HepG2 (cell line): Measurements from ENCODE around the gene LDLR. TPM values are rescaled to one million over a fixed set of nuclear protein-coding genes. Genes with fewer than 3 reads are reported as not detected.
"Not testable (repeated sequence)": the region's sequence is repeated elsewhere in the genome, so short reads cannot be mapped to it uniquely, and the experiment has no call there.

Experiments used
- ATAC-seq: fragments of 200-7000 bp; cut with Tn5 transposase; 3 replicates; pipeline ENCODE4 v1.9.1; 2020; ENCODE audit warnings: mild to moderate bottlenecking, moderate library complexity
- BruUV-seq: library from RNA; stranded (reverse); fragments of 400-500 nt; replicated peaks from 2 replicates; lab custom pipeline; 2021; lab: Mats Ljungman, UMichigan
- CTCF ChIA-PET: fragments of 300-600 bp; formaldehyde crosslinking; extraction: SDS; loops from one replicate; lab custom pipeline; 2021; ENCODE audit warnings: low total read pairs, inconsistent platforms, low intra/inter-chr PET ratio; lab: Yijun Ruan, JAX
- POLR2A ChIA-PET: fragments of 350-600 bp; sonication (Branson Sonifier 250); formaldehyde crosslinking; loops from one replicate; lab custom pipeline; 2020; ENCODE audit warnings: antibody characterized with exemption, inconsistent platforms; lab: Yijun Ruan, JAX
- DNase-seq: peaks from one replicate; pipeline ENCODE4 v3.0.0-alpha.2; 2015; ENCODE audit warnings: low spot score
- FAIRE-seq: peaks from 3 replicates; lab custom pipeline; 2011; peaks lifted over from hg19 to GRCh38; lab: Jason Lieb, UNC
- H2AFZ ChIP-seq: one replicate; pipeline ENCODE4 v1.6.1; 2011; ENCODE audit warnings: low read length, inconsistent platforms
- H3K27ac ChIP-seq: fragments of 300-600 bp; 3 replicates; pipeline ENCODE4 v1.8.0; 2011; ENCODE audit warnings: mixed run types, mild to moderate bottlenecking, mixed read lengths, low read length, inconsistent platforms; ENCODE audit not compliant: insufficient read depth; ENCODE audit errors: extremely low read length
- H3K27me3 ChIP-seq, 2 experiments: fragments of 200-600 bp in 1 of 2; 2 replicates in 1 of 2; 3 replicates in 1 of 2; pipeline versions ENCODE4 v1.6.0 to v1.8.0; 2011; ENCODE audit warnings: low read length in 2 of 2, mild to moderate bottlenecking in 2 of 2, moderate library complexity in 2 of 2, inconsistent platforms in 1 of 2; ENCODE audit not compliant: insufficient read depth in 2 of 2, control insufficient read depth in 1 of 2
- H3K36me3 ChIP-seq, 2 experiments: fragments of 200-600 bp in 1 of 2; replicated peaks in 1 of 2; 2 replicates in 1 of 2; 3 replicates in 1 of 2; pipeline versions ENCODE4 v1.5.1 to v1.8.0; 2011; ENCODE audit warnings: low read length in 2 of 2, inconsistent platforms in 1 of 2; ENCODE audit not compliant: insufficient read depth in 2 of 2, control insufficient read depth in 1 of 2
- H3K4me1 ChIP-seq: 2 replicates; pipeline ENCODE4 v1.5.1; 2012; ENCODE audit warnings: low read length, inconsistent platforms; ENCODE audit not compliant: insufficient read depth
- H3K4me2 ChIP-seq: 2 replicates; pipeline ENCODE4 v1.6.0; 2011; ENCODE audit warnings: low read depth, low read length, inconsistent platforms
- H3K4me3 ChIP-seq, 3 experiments: fragments of 200-600 bp in 1 of 3; sonication (generic), shearing (Covaris generic) in 1 of 3; replicated peaks in 1 of 3; 2 replicates each; pipeline ENCODE4 v1.5.1; 2011 to 2016; ENCODE audit warnings: low read length in 3 of 3, inconsistent platforms in 2 of 3, low read depth in 2 of 3, mild to moderate bottlenecking in 2 of 3, control low read depth in 1 of 3, mixed read lengths in 1 of 3; ENCODE audit not compliant: insufficient read depth in 1 of 3
- H3K79me2 ChIP-seq: one replicate; pipeline ENCODE4 v1.6.1; 2011; ENCODE audit warnings: low read length, inconsistent platforms; ENCODE audit not compliant: insufficient read depth
- H3K9ac ChIP-seq: 2 replicates; pipeline ENCODE4 v1.6.0; 2011; ENCODE audit warnings: mild to moderate bottlenecking, low read depth, low read length, inconsistent platforms; ENCODE audit not compliant: insufficient read depth
- H3K9me3 ChIP-seq: 2 replicates; pipeline ENCODE4 v1.5.1; 2012; ENCODE audit warnings: mild to moderate bottlenecking, low read length
- H4K20me1 ChIP-seq: 2 replicates; pipeline ENCODE4 v1.6.0; 2011; ENCODE audit warnings: inconsistent platforms, mild to moderate bottlenecking, low read length, moderate library complexity; ENCODE audit not compliant: insufficient read depth
- AGO1 ChIP-seq: fragments of 200-400 bp; formaldehyde crosslinking; IDR thresholded peaks from 2 replicates; pipeline ENCODE4 v1.6.1; 2017; ENCODE audit warnings: mild to moderate bottlenecking, low read depth, low read length, moderate library complexity; ENCODE audit not compliant: poor library complexity, severe bottlenecking
- ATRX ChIP-seq: sonication (generic); formaldehyde crosslinking; IDR thresholded peaks from 2 replicates; pipeline ENCODE4 v1.4.0; 2020; ENCODE audit warnings: missing genetic modification reagents, borderline replicate concordance
- E2F1 ChIP-seq: sonication (generic); formaldehyde crosslinking; IDR thresholded peaks from 2 replicates; pipeline ENCODE4 v1.5.0; 2020; ENCODE audit warnings: missing genetic modification reagents
- EHMT2 ChIP-seq: fragments of 200-600 bp; sonication (generic); IDR thresholded peaks from 2 replicates; pipeline ENCODE4 v1.7.0; 2017; ENCODE audit warnings: antibody characterized with exemption, low read depth, low read length, borderline replicate concordance
- GMEB1 ChIP-seq: sonication (generic); formaldehyde crosslinking; IDR thresholded peaks from 2 replicates; pipeline ENCODE4 v1.5.1; 2020; ENCODE audit warnings: missing genetic modification reagents, mild to moderate bottlenecking, borderline replicate concordance
- RAD21 ChIP-seq: fragments of 450-650 bp; formaldehyde crosslinking; IDR thresholded peaks from 2 replicates; pipeline ENCODE4 v1.5.0; 2020; ENCODE audit warnings: mild to moderate bottlenecking
- TOPORS ChIP-seq: sonication (generic); formaldehyde crosslinking; IDR thresholded peaks from 2 replicates; pipeline ENCODE4 v1.8.0; 2023; ENCODE audit warnings: mild to moderate bottlenecking, missing genetic modification reagents
- ZMYM3 ChIP-seq: sonication (generic); formaldehyde crosslinking; IDR thresholded peaks from 2 replicates; pipeline ENCODE4 v1.5.1; 2020; ENCODE audit warnings: mild to moderate bottlenecking, missing genetic modification reagents
- ZNF121 ChIP-seq: sonication (generic); formaldehyde crosslinking; IDR thresholded peaks from 2 replicates; pipeline ENCODE4 v1.5.0; 2020; ENCODE audit warnings: mild to moderate bottlenecking, missing genetic modification reagents
- ZNF225 ChIP-seq: sonication (generic); formaldehyde crosslinking; IDR thresholded peaks from 2 replicates; pipeline ENCODE4 v1.4.0; 2020; ENCODE audit warnings: mild to moderate bottlenecking, missing genetic modification reagents
- ZNF460 ChIP-seq: sonication (generic); formaldehyde crosslinking; IDR thresholded peaks from 2 replicates; pipeline ENCODE4 v1.5.1; 2020; ENCODE audit warnings: missing genetic modification reagents, mild to moderate bottlenecking, borderline replicate concordance
- ZNF770 ChIP-seq: sonication (generic); formaldehyde crosslinking; IDR thresholded peaks from 2 replicates; pipeline ENCODE4 v1.5.0; 2020; ENCODE audit warnings: mild to moderate bottlenecking, missing genetic modification reagents
- ZNF775 ChIP-seq: sonication (generic); formaldehyde crosslinking; IDR thresholded peaks from 2 replicates; pipeline ENCODE4 v1.4.0; 2020; ENCODE audit warnings: missing genetic modification reagents, mild to moderate bottlenecking, moderate library complexity, borderline replicate concordance
- WGBS: methylation state at CpG from one replicate; pipeline ENCODE4 v1.1.6; 2017; ENCODE audit warnings: low lambda C conversion rate; 5-methylcytosine and 5-hydroxymethylcytosine counted together
- in situ Hi-C: cut with HindIII; loops from 2 replicates; pipeline ENCODE4 v1.10.0; 2017; ENCODE audit warnings: low pct_unique_long_range_greater_than_20kb; ENCODE audit not compliant: extremely low pct_ligation_motif_present
- intact Hi-C: fragments of 100-400 bp; cut with micrococcal nuclease; formaldehyde crosslinking; loops from one replicate; pipeline ENCODE4 v1.10.0; 2022; ENCODE audit not compliant: unreplicated experiment
- polyA plus RNA-seq, 8 experiments: library from polyadenylated mRNA; depleted of rRNA in 3 of 8; stranded (reverse) in 7 of 8; unstranded in 1 of 8; fragments of >200 nt; fragmentation: Illumina TruSeq in 4 of 8; extraction: Trizol in 4 of 8; gene quantifications; 2 replicates each; pipeline versions ENCODE4 v1.2.1 to v1.2.3, GENCODE V29; 2011 to 2016; ENCODE audit warnings: low read depth in 4 of 8, missing spikeins in 1 of 8, mixed read lengths in 1 of 8; ENCODE audit not compliant: insufficient read depth in 1 of 8
- total RNA-seq, 5 experiments: library from RNA; depleted of rRNA; stranded (reverse); fragments of >200 nt; fragmentation: Illumina TruSeq; extraction: Trizol; gene quantifications; 2 replicates each; pipeline ENCODE4 v1.2.3, GENCODE V29; 2016; ENCODE audit warnings: low read depth in 1 of 5

LDLR gene
- total and polyA plus RNA-seq, 2 of the 13 experiments (the other 11 are each of a cell fraction or from before 2014, with no cell fraction given) = 51.6 to 92.5 TPM

GRCh38 chr19:11140023-11140538 is 50.8 kb downstream of the LDLR start:
- DNase-seq, H3K27ac ChIP-seq, H3K4me3 ChIP-seq, H3K9ac ChIP-seq, H3K4me2 ChIP-seq, in situ Hi-C loops, H3K9me3 ChIP-seq, intact Hi-C loops, H2AFZ ChIP-seq, BruUV-seq, H3K36me3 ChIP-seq, H4K20me1 ChIP-seq, H3K27me3 ChIP-seq, H3K79me2 ChIP-seq, ATAC-seq, FAIRE-seq: not testable (repeated sequence)
- peaks cover 78% of the 10 kb centered on the region for H3K4me1 ChIP-seq
- peak; percentile 86 for TF ChIP-seq ZNF121 (CRISPR knock-in tag)
- TF ChIP-seq ZNF770 (CRISPR knock-in tag) = peak; percentile 86; the same call in 1 of the 2 replicates
- TF ChIP-seq ZNF460 (CRISPR knock-in tag) = peak; percentile 65; the same call in 1 of the 2 replicates
- TF ChIP-seq ZMYM3 (CRISPR knock-in tag) = 0 out of 2 replicates have a peak, but pooled peaks have one; percentile 47
- ChIA-PET CTCF (interaction anchor here (3.4 kb wide), 1 partner anchor 63 kb away, joined by 53 read pairs; no protein-coding TSS in a partner anchor), POLR2A (interaction anchor here (1.3 to 2.0 kb wide), 2 partner anchors 16 to 96 kb away, joined by 4 to 9 read pairs; partner anchors contain the start of gene SPC24)
- WGBS = 68% methylated on average over 10 of the region's 10 CpGs

GRCh38 chr19:11140896-11141295 is 51.6 kb downstream of the LDLR start:
- H3K4me1 ChIP-seq = peaks cover 81% of the 10 kb centered on the region
- no peak overlapping the region for H3K4me3 ChIP-seq
- no peak overlapping the region for H3K9ac ChIP-seq
- ATAC-seq = no peak
- no peaks in the 10 kb centered on the region for H3K9me3 ChIP-seq
- H4K20me1 ChIP-seq = no peaks in the 10 kb centered on the region
- no peak for FAIRE-seq
- in situ Hi-C loops = no loop called here
- no peak overlapping the region for H2AFZ ChIP-seq
- no TSS peak for BruUV-seq
- H3K36me3 ChIP-seq = peaks cover 0 to 5% of the 10 kb centered on the region in 2 experiments; a peak in 2 of 5 replicates
- DNase-seq = no peak
- no peak overlapping the region for H3K4me2 ChIP-seq
- CTCF ChIA-PET = no interaction called here
- no peaks in the 10 kb centered on the region for H3K79me2 ChIP-seq
- 93% methylated on average over 9 of the region's 9 CpGs for WGBS
- no peaks in the 10 kb centered on the region; a peak in 1 of 5 replicates for H3K27me3 ChIP-seq
- intact Hi-C loops = no loop called here
- POLR2A ChIA-PET = interaction anchor here (0.7 kb wide), 1 partner anchor 56 kb away, joined by 4 read pairs; no protein-coding TSS in a partner anchor
- no peak overlapping the region for H3K27ac ChIP-seq
- no peak for TF ChIP-seq ATRX (CRISPR knock-in tag)
- no peak for TF ChIP-seq EHMT2
- no peak for TF ChIP-seq ZNF775
- TF ChIP-seq RAD21 = no peak
- no peak for TF ChIP-seq TOPORS (CRISPR knock-in tag)
- TF ChIP-seq ZNF225 = no peak
- TF ChIP-seq E2F1 (CRISPR knock-in tag) = no peak
- TF ChIP-seq AGO1 = no peak
- TF ChIP-seq GMEB1 (CRISPR knock-in tag) = no peak
